Renal cortical epithelial cell (primary cell): ENCODE results near the gene GABRP. TPM values are rescaled to one million over a fixed set of nuclear protein-coding genes. Genes with fewer than 3 reads are reported as not detected.
A peak's percentile ranks its signal among the peaks of the same experiment; 100 is the strongest.
"Not testable (repeated sequence)": the region's sequence is repeated elsewhere in the genome, so short reads cannot be mapped to it uniquely, and the experiment has no call there.

Experiments
- DNase-seq: peaks from one replicate; pipeline ENCODE4 v3.0.0-alpha.2; 2011; ENCODE audit warnings: low read depth
- total RNA-seq: library from RNA; depleted of rRNA; stranded (reverse); fragments of >200 nt; gene quantifications from 2 replicates; pipeline ENCODE4 v1.2.3, GENCODE V29; 2014

Gene GABRP
- total RNA-seq, 1 donor from 2014 or later, result 0.45 TPM

GRCh38 chr5:170755679-170756456, 27.7 kb upstream of the GABRP start:
- peak; percentile 85 for DNase-seq

- no peak for DNase-seq
These were observed 26.8 kb upstream of the GABRP start for GRCh38 chr5:170756691-170757090.

- peak; percentile 99 for DNase-seq
These were observed 26.3 kb upstream of the GABRP start for GRCh38 chr5:170757182-170757601.

GRCh38 chr5:170757669-170758068, 25.9 kb upstream of the GABRP start:
- DNase-seq, result no peak

GRCh38 chr5:170758481-170758880, 25.0 kb upstream of the GABRP start:
- DNase-seq, result no peak

GRCh38 chr5:170760113-170760512, 23.4 kb upstream of the GABRP start:
- DNase-seq, result no peak

GRCh38 chr5:170761048-170761707, 22.3 kb upstream of the GABRP start:
- no peak for DNase-seq

GRCh38 chr5:170761708-170762066, 21.8 kb upstream of the GABRP start:
- DNase-seq, result no peak

- not testable (repeated sequence) for DNase-seq
These were observed 21.2 kb upstream of the GABRP start for GRCh38 chr5:170762298-170762697.

GRCh38 chr5:170765868-170766267, 17.7 kb upstream of the GABRP start:
- DNase-seq, result not testable (repeated sequence)

- no peak for DNase-seq
These were observed 14.3 kb upstream of the GABRP start for GRCh38 chr5:170769246-170769645.

GRCh38 chr5:170769898-170770416, 13.6 kb upstream of the GABRP start:
- DNase-seq, result no peak

- DNase-seq, result no peak
These were observed 12.0 kb upstream of the GABRP start for GRCh38 chr5:170771496-170771895.

GRCh38 chr5:170773024-170773985, 10.2 kb upstream of the GABRP start:
- DNase-seq, result peak; percentile 19

- DNase-seq, result no peak
These were observed 8.7 kb upstream of the GABRP start for GRCh38 chr5:170774831-170775230.

- no peak for DNase-seq
These were observed 1.6 kb upstream of the GABRP start for GRCh38 chr5:170781946-170782345.

GRCh38 chr5:170782438-170782837, 1.1 kb upstream of the GABRP start:
- peak; percentile 27 for DNase-seq

- no peak for DNase-seq
These were observed 1.9 kb downstream of the GABRP start for GRCh38 chr5:170785416-170785815.

GRCh38 chr5:170787216-170787615, 3.7 kb downstream of the GABRP start:
- no peak for DNase-seq

- DNase-seq, result no peak
These were observed 5.2 kb downstream of the GABRP start for GRCh38 chr5:170788626-170789304.

- DNase-seq, result peak; percentile 73
These were observed 7.9 kb downstream of the GABRP start for GRCh38 chr5:170791325-170791954.
